Embryonic facial prominence (tissue), 1 donor: ENCODE results near the gene ST6GAL1.
"Not testable (repeated sequence)": the region's sequence is repeated elsewhere in the genome, so short reads cannot be mapped to it uniquely, and the experiment has no call there.

Experiments used
- DNase-seq: peaks from one replicate; pipeline ENCODE4 v3.0.0-alpha.2; 2016; ENCODE audit errors: extremely low spot score

The ST6GAL1 gene

DNA sequence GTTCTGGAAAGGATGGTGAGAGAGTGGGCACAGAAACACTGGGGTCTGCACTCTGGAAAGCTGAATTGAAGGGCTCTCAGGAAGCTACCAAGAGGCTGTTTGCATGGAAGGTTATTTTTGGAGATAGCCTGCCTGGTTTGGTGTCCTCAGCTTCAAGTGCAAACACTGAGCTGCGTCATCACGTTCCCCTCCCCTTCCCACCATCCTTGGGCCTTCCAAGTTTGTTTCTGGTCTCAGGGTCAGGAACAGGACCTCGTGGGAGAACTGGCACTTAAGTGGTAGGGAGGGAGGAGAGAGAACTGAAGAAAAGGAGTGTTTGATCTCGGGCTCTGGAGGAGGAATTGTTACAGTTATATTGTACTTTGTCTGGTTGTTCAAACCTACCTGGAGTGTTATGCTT is 10.6 kb downstream of the ST6GAL1 start:
- no peak for DNase-seq

DNA sequence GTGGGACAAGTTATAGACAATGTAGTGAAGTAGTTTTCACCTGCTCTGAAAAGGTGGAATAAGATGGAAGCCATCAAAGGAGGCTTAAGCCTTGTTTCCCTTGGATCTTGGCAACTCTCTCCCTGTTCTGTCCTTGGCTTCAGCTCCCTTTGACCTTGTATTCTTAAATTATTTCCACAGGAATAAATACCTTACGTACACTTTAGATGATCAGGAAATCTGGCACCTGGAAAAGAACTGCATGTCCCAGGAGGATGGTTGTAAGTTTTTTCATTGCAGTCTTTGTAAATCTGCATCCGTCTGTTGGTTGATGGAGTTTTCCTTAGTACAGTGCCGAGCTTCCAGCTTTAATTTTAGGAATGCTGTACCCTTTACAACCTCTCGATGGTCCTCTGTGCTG is 11.8 kb downstream of the ST6GAL1 start:
- DNase-seq = no peak

DNA sequence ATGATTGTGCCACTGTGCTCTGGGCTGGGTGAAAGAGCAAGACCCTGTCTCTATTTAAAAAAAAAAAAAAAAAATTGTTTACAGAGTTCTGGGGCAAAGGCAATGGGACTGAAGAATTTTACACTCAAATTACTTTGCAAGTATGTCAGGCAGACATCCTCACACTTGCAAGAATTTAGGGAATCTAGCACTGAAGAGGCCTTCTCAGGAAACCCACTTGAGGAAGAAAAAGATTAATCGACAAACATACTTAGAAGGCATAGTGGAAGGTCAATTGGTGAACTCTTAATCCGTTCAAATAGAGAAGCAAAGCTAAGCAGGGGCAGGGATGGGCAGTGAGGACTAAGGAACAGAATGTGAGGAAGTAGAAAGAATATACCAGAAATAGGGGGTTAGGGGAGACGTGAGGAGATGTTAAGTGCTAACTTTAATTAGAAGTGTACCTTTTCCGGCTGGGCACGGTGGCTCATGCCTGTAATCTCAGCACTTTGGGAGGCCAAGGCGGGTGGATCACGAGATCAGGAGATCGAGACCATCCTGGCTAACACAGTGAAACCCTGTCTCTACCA is 15.0 kb downstream of the ST6GAL1 start:
- no peak for DNase-seq

DNA sequence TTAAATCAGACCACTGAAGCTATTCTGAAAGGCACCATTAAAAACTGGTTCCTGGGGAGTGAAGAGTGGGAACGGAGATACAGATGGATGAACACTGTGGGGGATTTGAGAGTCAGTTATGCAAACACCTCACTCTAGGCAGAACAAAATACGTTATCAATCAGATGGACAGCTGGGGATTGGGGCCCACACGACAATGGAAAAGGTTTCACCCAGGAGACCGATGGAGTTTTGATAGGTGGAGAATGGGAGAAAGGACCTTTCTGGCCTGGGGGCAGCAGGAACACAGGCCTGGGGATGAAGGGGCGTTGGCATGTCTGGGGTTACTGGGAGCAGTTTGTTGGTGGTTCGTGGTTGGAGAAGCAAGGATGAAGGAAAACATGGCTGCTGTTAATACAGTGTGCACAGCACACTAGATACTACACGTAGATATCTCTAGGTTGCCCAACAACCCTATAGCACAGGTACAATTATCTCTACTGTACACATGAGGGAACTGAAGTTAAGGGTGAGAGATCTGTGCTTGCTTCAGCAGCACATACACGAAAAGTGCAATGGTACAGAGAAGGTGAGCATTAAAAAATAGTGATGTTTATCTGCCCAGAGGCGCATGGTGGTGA is 16.5 kb downstream of the ST6GAL1 start:
- DNase-seq = no peak

DNA sequence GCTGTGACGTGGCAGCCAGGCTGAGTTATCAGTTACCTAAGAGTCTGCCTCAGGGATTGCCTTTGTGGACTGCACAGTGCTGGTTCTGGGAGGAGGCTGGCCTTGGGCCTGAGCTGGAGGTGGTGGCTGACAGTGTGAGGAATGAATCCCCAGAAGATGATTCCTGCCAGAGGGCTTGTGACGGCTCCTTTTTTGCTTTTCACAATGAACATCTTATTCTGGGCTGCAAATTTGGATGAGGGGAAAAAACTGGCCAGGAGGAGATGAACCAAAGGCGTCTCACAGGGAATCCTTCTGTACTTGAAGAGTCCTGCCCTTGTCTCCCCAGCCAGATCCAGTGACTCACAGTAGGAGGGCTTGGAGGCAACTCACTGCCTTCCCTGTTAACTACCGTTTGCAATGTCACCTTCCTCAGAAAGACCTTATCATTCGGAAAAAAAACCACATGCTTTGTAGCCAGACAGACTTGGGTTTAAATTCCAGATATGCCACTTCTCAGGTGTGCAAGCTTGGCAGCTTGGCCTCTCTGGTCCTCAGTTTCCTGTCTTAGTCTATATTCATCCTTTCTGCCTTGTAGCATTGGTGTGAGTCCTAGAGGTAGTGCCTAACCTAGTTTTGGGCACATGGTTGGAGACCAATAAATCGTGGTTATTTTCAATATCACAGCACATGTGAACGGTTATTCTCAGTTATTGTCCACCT is 19.1 kb downstream of the ST6GAL1 start:
- no peak for DNase-seq

DNA sequence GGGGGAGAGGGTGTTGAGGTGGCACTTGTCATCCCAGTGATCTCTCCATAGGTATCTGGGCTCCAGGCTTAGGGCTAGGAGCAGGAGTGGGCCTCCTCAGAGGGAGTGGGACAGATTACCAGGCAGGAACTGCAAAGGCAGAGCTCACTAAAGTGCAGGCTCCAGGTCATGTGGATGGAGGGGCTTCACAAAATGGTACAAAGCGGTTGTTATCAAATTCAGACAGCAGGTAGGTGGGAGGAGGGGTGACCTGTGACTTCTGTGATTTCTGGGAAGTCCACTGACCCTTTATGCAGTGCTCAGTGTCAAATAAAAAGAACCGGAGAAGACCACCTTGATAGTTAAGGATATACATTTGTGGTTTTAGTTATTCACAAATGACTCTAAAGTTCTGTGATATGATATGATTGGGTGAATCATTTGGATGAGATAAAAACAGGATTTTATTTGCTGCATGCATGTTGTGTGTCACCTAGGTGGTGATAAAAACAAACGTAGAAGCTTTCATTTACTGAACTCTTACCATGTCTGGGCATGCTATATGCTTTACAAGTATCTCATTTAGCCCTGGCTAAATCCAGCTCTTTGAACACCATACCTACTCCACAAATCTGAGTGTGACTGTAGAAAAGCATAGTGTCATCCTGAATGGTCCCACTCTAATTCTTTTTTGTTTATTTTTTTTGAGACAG is 20.2 kb downstream of the ST6GAL1 start:
- DNase-seq = no peak

DNA sequence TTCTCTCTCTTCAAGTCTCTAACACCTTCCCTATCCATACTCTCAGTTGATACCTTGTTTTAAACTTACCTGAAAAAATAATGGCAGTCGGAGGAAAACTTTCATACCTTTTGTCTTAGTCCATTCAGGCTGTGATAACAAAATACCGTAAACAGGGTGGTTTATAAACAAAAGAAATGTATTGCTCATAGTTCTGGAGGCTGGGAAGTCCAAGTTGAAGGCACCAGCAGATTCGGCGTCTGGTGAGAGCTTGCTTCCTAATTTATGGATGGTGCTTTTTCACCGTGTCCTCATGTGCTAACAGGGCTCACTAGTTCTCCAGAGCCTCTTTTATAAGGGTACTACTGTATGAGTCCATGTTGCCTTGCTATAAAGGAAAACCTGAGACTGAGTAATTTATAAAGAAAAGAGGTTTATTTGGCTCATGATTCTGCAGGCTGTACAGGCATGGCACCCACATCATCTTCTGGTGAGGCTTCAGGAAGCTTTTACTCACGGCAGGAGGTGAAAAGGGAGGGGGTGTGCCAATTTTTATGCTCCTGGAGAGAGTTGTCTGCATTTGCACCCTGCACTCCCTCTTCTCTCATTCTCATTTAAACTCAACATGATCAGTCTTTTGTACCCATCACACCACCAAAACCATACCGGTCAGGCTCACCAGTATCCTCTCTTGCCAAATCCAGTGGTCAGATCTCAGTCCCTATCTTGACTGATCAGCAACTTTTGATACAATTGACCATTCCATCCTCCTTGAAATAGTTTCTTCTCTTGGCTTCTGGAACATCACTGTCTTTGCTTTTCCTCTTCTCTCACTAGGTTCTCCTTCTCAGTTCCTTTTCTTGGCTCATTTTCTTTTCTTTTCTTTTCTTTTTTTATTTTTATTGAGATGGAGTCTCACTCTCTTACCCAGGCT is 21.6 kb downstream of the ST6GAL1 start:
- no peak for DNase-seq

DNA sequence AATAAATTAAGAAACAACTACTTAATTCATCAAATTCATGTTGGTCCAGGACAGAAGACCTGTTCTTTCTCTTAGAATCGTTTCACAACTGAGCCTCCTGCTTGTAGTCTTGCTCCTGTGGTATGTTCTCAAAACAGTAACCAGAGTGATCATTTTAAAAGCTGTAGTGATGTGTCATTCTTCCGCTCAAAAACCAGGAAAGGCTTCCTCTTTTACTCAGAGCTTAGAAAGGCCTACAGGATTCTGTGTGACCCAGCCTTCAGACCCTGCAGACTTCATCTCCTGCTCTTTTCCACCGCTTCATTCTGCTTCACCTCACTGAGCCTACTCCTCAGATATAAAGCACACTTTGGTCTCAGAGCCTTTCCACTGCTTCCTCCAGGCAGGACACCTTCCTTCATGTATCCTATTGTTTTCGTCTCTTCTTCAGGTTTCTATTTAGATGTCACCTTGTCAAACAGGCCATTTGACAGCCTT is 22.7 kb downstream of the ST6GAL1 start:
- no peak for DNase-seq

DNA sequence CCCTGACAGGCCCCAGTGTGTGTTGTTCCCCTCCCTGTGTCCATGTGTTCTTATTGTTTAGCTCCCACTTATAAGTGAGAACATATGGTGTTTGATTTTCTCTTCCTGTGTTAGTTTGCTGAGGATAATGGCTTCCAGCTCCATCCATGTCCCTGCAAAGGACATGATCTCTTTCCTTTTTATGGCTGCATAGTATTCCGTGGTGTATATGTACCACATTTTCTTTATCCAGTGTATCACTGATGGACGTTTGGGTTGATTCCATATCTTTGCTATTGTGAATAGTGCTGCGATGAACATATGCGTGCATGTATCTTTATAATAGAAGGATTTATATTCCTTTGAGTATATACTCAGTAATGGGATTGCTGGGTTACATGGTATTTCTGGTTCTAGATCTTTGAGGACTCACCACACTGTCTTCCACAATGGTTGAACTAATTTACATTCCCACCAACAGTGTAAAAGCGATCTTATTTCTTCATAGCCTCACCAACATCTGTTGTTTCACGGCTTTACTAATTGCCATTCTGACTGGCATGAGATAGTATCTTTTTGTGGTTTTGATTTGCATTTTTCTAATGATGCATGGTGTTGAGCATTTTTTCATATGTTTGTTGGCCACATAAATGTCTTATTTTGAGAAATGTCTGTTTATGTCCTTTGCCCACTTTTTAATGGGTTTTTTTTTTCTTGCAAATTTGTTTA is 23.8 kb downstream of the ST6GAL1 start:
- not testable (repeated sequence) for DNase-seq

DNA sequence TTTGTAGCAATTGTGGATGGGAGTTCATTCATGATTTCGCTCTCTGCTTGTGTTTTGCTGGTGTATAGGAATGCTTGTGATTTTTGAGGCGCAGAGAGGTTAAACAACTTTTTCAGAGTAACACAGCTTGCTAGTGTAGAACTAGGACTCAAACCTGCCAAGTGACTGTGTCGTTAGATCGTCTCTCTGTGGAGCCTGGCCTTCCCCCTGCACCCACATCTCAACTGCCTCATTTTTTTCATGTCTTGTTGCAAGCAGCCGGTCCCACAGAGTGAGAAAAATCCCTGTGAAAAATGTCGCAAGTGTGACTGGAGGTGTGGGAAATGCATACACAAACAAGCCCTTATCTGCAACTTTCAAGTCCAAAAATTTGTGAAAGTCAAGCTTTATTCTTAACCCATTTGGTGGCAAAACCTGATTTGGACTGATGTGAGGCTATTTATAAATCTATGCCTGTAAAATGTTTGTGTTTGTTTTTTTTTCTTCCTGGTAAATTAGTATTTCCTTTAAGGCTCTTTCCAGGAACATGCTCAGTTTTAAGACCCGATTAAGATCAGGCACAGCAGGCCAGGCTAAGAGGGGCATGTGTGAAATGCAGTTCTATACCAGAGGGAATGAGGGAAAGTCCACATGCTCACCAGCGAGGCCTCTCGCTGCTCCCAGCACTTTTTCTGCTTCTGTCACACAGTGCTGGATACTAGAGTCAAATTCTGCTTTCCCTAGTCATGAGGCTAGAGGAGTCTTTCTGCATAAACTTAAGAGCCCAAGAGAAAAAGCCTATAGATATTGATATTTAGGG is 25.8 kb downstream of the ST6GAL1 start:
- DNase-seq = no peak

DNA sequence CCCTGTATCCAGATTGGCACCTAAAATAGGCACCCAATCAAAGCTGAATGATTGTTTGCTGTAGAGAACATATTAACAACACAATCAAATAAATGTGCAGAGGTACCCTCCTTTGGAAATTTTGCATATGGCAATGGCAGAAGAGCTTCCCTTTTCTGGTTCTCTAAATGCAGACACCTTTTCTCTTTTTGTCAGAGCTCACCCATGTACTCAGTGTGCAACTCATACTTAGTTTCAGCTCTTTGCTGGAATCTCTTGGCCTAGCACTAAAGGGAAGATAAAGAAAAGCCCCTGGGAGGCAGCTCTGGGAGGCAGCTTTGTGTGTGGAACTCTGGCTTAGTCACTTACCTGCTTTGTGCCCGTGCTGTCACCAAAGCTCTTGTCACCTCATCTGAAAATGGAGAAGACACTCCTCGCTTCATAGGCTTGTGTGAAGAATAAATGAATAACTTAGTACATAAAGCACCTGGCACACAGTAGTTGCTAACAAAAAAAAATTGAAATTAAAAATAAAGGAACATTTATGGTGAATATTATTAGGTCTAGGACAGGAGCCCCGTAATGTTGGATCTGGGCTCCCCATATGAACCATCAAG is 28.8 kb downstream of the ST6GAL1 start:
- no peak for DNase-seq

DNA sequence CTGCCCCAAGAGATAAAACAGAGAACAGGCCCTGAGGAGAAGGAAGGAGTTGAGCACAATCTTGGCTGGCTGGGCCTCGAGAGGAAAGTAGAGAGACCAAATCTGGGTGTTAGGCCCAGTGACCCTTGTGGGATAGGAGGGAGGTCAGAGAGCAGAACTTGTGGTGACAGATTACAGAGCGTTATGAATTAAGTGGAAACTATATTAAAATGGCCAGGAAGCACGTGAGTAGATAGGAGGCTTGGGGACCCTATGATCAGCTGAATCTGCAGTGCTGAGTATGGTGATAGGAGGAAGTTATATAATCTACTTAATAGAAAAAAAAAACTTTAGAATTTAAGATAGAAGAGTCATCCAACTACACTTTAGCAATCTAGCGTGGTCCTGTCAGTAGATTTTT is 30.0 kb downstream of the ST6GAL1 start:
- DNase-seq = no peak

DNA sequence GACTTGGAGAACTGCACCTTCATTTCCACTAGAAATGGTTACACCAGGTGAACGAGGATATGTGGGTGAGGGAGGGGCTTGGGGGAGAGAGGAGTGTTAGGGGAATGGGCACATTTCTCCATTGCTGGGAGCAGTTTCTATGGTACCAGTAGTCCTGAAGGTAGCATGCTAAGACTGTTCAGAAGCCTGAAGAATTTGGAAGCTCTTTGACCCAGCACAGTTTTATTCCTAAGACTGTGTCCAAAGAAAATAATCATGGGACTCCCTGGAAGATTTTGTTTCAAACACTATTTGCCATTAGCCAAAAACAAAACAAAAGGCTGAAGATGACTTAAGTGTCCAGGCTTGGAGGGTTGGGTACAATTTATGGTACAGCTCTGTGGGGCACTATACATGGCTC is 32.1 kb downstream of the ST6GAL1 start:
- DNase-seq = no peak

DNA sequence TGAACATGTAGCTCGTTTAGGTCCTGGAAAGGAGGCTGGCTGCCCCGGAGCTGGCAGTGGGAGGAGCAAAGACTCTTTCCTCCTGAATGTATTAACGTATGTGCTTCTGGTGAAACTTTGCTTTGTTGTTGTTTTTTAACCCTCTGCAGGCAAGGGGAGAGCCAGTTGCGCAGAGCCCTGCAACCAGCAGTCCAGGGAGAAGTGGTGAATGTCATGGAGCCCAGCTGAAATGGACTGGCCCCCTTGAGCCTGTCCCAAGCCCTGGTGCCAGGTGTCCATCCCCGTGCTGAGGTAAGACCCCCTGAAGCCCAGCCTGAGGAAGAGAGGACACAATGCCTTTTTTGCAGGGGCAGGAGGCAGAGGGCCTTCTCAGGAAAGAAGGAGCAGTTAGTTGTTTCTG is 33.3 kb downstream of the ST6GAL1 start:
- no peak for DNase-seq

DNA sequence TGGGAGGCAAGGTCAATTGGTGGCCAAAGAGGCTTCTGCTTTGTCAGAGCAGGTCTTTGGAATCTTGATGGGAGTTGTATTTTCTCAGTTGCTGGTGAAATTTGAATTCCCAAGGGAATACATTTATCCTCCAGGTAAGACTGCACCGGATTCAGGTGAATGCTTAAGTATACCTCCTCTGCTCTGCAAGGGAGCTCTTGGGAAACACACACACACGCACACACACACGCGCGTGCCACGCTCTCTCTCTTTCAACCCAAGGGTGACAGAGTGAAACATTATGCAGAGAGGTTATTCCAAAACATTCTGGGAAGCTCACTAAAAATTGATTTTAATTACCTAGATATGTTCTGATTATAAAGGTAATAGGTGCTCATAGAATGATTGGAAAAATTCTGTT is 33.7 kb downstream of the ST6GAL1 start:
- no peak for DNase-seq

DNA sequence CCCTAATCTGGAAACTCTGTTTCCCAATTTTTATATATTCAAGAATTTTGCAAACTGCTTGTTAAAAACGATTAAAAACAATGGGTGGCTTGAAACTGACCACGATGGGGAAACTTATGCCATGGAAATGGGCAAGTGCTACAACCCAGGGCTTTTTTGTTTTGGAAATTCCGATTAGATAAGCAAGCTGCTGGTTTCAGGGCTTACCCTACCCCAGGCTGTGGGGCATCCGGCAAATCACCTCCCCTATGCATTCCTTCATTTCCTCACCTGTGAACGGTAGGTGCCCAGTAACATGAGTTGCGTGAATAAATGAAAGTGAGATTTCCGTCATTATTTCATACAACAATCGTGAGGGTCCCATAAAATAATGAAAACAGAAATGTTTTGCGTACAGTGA is 34.3 kb downstream of the ST6GAL1 start:
- DNase-seq = no peak

DNA sequence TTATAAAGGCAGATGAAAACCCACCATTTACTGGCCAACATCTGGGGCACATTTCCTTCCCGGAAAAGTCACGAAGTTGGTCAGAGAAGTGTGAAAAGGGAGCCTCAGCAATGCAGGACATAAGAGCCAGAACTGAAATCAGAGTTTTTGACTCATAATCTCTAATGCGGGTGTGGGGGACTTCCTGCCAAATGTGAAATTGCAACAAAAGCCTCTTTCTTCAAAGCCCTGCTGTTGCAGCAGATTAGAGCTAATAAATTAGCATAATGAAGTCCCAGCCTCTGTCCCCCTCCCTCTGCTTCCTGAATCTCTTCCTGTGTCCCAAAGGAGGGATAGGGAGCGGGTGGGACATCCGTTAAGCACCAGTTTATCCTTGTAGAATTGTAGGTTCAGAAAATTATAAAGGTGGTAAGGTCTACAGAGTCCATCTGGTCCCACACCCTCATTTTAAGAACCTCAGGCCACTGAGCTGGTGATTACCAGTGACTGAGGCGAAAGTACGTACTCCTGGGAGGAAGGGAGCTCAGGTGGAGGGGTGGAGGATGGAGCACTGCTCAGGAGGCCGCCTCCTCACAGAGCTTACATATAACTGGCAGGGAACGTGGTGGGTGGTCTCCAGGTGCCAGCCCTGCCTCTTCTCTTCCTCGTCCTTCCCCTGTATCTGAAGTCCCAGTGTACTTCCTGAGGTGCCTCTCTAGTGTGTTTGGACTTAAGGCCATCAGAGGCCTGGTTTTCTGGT is 35.0 kb downstream of the ST6GAL1 start:
- no peak for DNase-seq

DNA sequence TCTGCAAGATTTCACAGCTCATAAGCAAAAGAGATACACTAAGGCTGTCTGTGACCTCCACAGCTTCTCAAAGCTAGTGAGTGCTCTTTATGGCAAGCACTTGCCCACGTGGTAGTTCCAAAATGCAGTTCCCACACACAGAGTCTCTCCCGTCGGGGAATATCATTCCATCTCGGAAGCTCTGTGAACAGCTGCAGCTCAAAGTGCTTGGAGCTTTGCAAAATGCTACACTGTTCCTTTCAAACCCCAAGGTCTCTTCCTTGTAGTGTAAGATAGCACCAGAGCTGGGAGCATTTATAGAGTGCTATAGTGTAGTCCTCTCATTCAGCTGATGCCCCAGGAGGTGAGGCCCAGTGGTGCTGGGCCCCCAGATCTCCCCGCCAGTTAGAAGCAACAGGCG is 36.1 kb downstream of the ST6GAL1 start:
- DNase-seq = no peak

DNA sequence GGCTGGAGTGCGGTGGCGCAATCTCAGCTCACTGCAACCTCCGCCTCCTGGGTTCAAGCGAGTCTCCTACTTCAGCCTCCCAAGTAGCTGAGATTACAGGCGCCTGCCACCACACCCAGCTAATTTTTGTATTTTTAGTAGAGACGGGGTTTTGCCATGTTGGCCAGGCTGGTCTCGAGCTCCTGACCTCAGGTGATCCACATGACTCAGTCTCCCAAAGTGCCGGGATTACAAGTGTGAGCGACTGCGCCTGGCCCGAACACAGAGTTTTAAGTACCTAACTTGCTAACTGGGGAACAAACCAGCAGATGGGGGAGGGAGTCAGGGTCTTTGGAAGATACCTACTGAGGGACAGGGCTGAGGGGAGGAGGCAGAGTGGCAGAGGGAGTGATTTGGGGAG is 36.9 kb downstream of the ST6GAL1 start:
- not testable (repeated sequence) for DNase-seq
